ENCODE data around the gene RPL13.

The RPL13 gene

DNA sequence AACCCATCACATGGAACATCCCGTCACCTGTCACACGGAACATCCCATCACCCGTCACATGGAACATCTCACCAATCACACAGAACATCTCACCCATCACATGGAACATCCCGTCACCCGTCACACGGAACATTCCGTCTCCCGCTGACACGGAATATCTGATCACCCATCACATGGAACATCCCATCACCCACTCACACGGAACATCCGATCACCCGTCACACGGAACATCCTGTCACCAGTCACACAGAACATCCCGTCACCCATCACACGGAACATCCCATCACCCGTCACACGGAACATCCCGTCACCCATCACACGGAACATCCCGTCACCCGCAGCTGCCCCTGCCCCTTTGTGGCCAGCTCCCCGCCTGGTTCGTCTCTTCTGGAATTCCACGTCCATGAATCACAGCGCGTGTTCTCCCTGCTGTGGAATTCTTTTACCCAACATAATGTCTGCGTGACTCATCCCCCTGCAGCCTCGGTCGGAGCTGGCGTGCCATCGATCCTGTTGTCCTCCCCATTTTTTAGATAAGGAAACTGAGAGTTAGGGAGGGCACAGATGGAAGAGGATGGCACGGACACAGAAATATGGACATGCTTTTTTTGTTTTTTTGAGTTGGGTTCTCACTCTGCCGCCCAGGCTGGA lies 20.7 kb downstream of the RPL13 start:
- 0 out of 2 replicates have a peak, but pooled peaks cover 3% of the 10 kb centered on the region for H3F3A ChIP-seq (ENCODE audit: control insufficient read depth, insufficient read depth)
- no peaks in the 10 kb centered on the region for H3K27me3 ChIP-seq (ENCODE audit: control insufficient read depth, low read length)
- H3K79me2 ChIP-seq (ENCODE audit: control insufficient read depth, low read length), result no peaks in the 10 kb centered on the region
- TF ChIP-seq, protein P1, sequence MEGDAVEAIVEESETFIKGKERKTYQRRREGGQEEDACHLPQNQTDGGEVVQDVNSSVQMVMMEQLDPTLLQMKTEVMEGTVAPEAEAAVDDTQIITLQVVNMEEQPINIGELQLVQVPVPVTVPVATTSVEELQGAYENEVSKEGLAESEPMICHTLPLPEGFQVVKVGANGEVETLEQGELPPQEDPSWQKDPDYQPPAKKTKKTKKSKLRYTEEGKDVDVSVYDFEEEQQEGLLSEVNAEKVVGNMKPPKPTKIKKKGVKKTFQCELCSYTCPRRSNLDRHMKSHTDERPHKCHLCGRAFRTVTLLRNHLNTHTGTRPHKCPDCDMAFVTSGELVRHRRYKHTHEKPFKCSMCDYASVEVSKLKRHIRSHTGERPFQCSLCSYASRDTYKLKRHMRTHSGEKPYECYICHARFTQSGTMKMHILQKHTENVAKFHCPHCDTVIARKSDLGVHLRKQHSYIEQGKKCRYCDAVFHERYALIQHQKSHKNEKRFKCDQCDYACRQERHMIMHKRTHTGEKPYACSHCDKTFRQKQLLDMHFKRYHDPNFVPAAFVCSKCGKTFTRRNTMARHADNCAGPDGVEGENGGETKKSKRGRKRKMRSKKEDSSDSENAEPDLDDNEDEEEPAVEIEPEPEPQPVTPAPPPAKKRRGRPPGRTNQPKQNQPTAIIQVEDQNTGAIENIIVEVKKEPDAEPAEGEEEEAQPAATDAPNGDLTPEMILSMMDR (IDR thresholded peaks at IDR 0.05; ENCODE audit: low read depth, low read length, poor library complexity, severe bottlenecking), result no peak
- no peak for TF ChIP-seq EZH2phosphoT487 (IDR thresholded peaks at IDR 0.05; ENCODE audit: borderline replicate concordance, low read length)
- H3K9me2 ChIP-seq (replicated peaks; ENCODE audit: control insufficient read depth, low read length), result no peaks in the 10 kb centered on the region
- H3K4me3 ChIP-seq (ENCODE audit: low read length), result no peak overlapping the region
- H4K20me1 ChIP-seq (ENCODE audit: control insufficient read depth, insufficient read depth, low read depth, low read length), result no peaks in the 10 kb centered on the region
- H3K4me1 ChIP-seq (ENCODE audit: control insufficient read depth, low read length), result no peaks in the 10 kb centered on the region
- H3K9me3 ChIP-seq (ENCODE audit: control insufficient read depth, insufficient read depth, low read length), result peaks cover 11% of the 10 kb centered on the region; the same call in 1 of the 2 replicates
- H3K4me2 ChIP-seq (ENCODE audit: low read length), result no peak overlapping the region
- no peaks in the 10 kb centered on the region for H3K36me3 ChIP-seq (ENCODE audit: control insufficient read depth, low read length)
- H3K27ac ChIP-seq (ENCODE audit: low read depth, low read length), result no peak overlapping the region

DNA sequence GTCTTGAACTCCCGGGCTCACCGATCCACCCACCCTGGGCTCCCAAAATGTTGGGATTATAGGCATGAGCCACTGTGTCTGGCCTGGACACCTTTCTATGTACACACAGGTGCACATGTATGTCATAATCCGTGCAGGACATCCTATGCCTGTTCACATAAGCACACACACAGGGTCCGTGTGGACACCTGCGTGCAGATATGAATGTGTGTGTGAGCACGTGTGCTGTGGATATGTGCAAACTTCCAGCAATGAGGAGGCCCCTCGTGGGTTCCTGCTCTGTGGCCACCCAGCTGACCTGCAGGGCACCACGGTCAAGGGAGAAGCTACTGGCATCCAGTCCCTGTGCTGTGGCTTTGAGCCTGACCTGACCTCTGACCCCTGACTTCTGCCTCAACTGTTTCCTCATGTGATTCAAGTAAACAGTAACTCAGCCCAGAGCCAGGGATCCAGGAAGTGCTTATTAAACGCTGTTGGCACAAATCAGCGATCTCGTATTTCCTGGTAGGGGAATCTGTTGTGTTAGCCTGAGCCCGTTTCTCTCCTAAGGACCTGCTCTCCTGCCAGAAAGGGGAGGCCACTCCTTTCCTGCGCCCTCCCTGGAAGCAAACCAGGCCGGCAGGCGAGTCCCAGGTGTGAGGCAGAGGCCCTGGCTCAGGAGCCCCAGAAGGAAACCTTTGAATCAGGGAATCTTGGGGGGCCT lies 21.5 kb downstream of the RPL13 start:
- Histone ChIP-seq H3K27me3 (ENCODE audit: control insufficient read depth, low read length) (no peaks in the 10 kb centered on the region), H3K9me2 (replicated peaks; ENCODE audit: control insufficient read depth, low read length) (no peaks in the 10 kb centered on the region), H3K36me3 (ENCODE audit: control insufficient read depth, low read length) (no peaks in the 10 kb centered on the region), H3K4me2 (ENCODE audit: low read length) (no peak overlapping the region), H3K4me1 (ENCODE audit: control insufficient read depth, low read length) (no peaks in the 10 kb centered on the region), H3K27ac (ENCODE audit: low read depth, low read length) (no peak overlapping the region), H3K79me2 (ENCODE audit: control insufficient read depth, low read length) (no peaks in the 10 kb centered on the region), H4K20me1 (ENCODE audit: control insufficient read depth, insufficient read depth, low read depth, low read length) (no peaks in the 10 kb centered on the region), H3K9me3 (ENCODE audit: control insufficient read depth, insufficient read depth, low read length) (peaks cover 19% of the 10 kb centered on the region; the same call in 1 of the 2 replicates), H3F3A (ENCODE audit: control insufficient read depth, insufficient read depth) (peaks cover 6% of the 10 kb centered on the region; the same call in 1 of the 2 replicates), H3K4me3 (ENCODE audit: low read length) (no peak overlapping the region)
- TF ChIP-seq, protein P1 (IDR thresholded peaks at IDR 0.05; ENCODE audit: low read depth, low read length, poor library complexity, severe bottlenecking), result no peak
- TF ChIP-seq EZH2phosphoT487 (IDR thresholded peaks at IDR 0.05; ENCODE audit: borderline replicate concordance, low read length), result no peak

DNA sequence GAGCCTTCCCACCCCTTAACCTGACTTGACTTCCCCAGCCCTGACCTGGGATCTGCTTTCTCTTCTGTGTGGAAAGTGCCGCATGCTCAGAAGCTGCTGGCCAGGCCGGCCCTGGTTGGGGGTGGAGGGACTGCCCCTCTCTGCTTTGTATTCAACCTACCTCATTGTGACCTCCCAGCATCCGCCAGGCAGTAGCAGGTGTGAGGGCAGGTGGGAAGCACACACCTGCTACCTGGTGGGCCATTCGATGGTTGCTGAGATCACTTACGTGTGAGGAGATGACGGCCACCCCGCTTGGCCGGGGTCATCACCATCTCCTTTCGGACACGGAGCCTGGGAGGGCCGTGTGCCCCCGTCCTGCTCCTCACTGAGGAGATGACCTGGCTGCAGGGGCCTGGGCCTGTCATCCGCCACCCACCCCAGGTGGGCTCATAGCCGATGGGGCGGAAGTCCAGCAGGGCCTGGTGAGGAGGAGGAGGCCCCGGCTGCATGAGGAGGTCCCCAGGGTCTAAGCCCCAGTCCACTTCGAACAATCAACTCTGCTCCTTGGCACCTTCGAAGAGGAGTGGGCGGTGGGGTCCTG lies 22.2 kb downstream of the RPL13 start:
- Histone ChIP-seq H3K27ac (ENCODE audit: low read depth, low read length) (no peak overlapping the region), H4K20me1 (ENCODE audit: control insufficient read depth, insufficient read depth, low read depth, low read length) (no peaks in the 10 kb centered on the region)
- no peak for TF ChIP-seq EZH2phosphoT487 (IDR thresholded peaks at IDR 0.05; ENCODE audit: borderline replicate concordance, low read length)
- TF ChIP-seq, protein P1 (IDR thresholded peaks at IDR 0.05; ENCODE audit: low read depth, low read length, poor library complexity, severe bottlenecking), result no peak

More for the DNA sequence above, 22.2 kb downstream of the RPL13 start:
- H3K79me2 ChIP-seq (ENCODE audit: control insufficient read depth, low read length), result no peaks in the 10 kb centered on the region
- H3K4me3 ChIP-seq (ENCODE audit: low read length), result no peak overlapping the region
- peaks cover 23% of the 10 kb centered on the region; the same call in 1 of the 2 replicates for H3K9me3 ChIP-seq (ENCODE audit: control insufficient read depth, insufficient read depth, low read length)
- H3F3A ChIP-seq (ENCODE audit: control insufficient read depth, insufficient read depth), result peaks cover 6% of the 10 kb centered on the region; the same call in 1 of the 2 replicates
- no peaks in the 10 kb centered on the region for H3K27me3 ChIP-seq (ENCODE audit: control insufficient read depth, low read length)
- no peaks in the 10 kb centered on the region for H3K9me2 ChIP-seq (replicated peaks; ENCODE audit: control insufficient read depth, low read length)
- H3K4me2 ChIP-seq (ENCODE audit: low read length), result no peak overlapping the region
- no peaks in the 10 kb centered on the region for H3K36me3 ChIP-seq (ENCODE audit: control insufficient read depth, low read length)
- H3K4me1 ChIP-seq (ENCODE audit: control insufficient read depth, low read length), result no peaks in the 10 kb centered on the region
